Loucy (cell line): ENCODE data around the gene KLF15.

ENCODE experiments used
- H2AFZ ChIP-seq: fragments of 200-600 bp; sonication (generic); 2 replicates; pipeline ENCODE4 v1.6.0; 2016; ENCODE audit warnings: antibody characterized with exemption, mild to moderate bottlenecking, low read length, moderate library complexity
- H3F3A ChIP-seq: fragments of 200-600 bp; 2 replicates; pipeline ENCODE4 v1.6.0; 2016; ENCODE audit warnings: antibody characterized with exemption, low read depth, mild to moderate bottlenecking
- H3K27me3 ChIP-seq: fragments of 200-600 bp; sonication (generic); 2 replicates; pipeline ENCODE4 v1.6.1; 2014; ENCODE audit warnings: low read length, mild to moderate bottlenecking; ENCODE audit not compliant: insufficient read depth, poor library complexity, severe bottlenecking
- H3K36me3 ChIP-seq: fragments of 200-600 bp; sonication (generic); 2 replicates; pipeline ENCODE4 v1.6.1; 2016; ENCODE audit warnings: low read length; ENCODE audit not compliant: insufficient read depth
- H3K4me1 ChIP-seq: fragments of 200-600 bp; sonication (generic); 2 replicates; pipeline ENCODE4 v1.5.1; 2014; ENCODE audit warnings: low read length, mild to moderate bottlenecking; ENCODE audit not compliant: insufficient read depth, poor library complexity, severe bottlenecking
- H3K4me2 ChIP-seq: fragments of 200-600 bp; sonication (generic); 2 replicates; pipeline ENCODE4 v1.6.0; 2014; ENCODE audit warnings: antibody characterized with exemption, low read length, low read depth, mild to moderate bottlenecking; ENCODE audit not compliant: poor library complexity, severe bottlenecking
- H3K4me3 ChIP-seq: fragments of 200-600 bp; sonication (generic); 2 replicates; pipeline ENCODE4 v1.5.1; 2014; ENCODE audit warnings: low read length, mild to moderate bottlenecking, mixed read lengths; ENCODE audit not compliant: poor library complexity, severe bottlenecking
- H3K79me2 ChIP-seq: fragments of 200-600 bp; sonication (generic); 2 replicates; pipeline ENCODE4 v1.6.1; 2014; ENCODE audit warnings: low read length; ENCODE audit not compliant: insufficient read depth
- H3K9ac ChIP-seq: fragments of 200-600 bp; sonication (generic); 2 replicates; pipeline ENCODE4 v1.6.0; 2014; ENCODE audit warnings: mild to moderate bottlenecking, low read depth, low read length, moderate library complexity; ENCODE audit not compliant: poor library complexity, severe bottlenecking
- H3K9me2 ChIP-seq: fragments of 200-600 bp; sonication (generic); replicated peaks from 2 replicates; pipeline ENCODE4 v1.6.1; 2016; ENCODE audit warnings: low read depth, low read length, mixed read lengths
- H3K9me3 ChIP-seq: fragments of 200-600 bp; sonication (generic); 2 replicates; pipeline ENCODE4 v1.6.1; 2014; ENCODE audit warnings: mild to moderate bottlenecking, antibody characterized with exemption, low read length, low read depth; ENCODE audit not compliant: insufficient read depth
- H4K20me1 ChIP-seq: fragments of 200-600 bp; sonication (generic); 2 replicates; pipeline ENCODE4 v1.6.0; 2014; ENCODE audit warnings: antibody characterized with exemption, low read length, mild to moderate bottlenecking; ENCODE audit not compliant: insufficient read depth, poor library complexity, severe bottlenecking
- CTCF ChIP-seq: fragments of 200-600 bp; sonication (generic); conservative IDR thresholded peaks from 2 replicates; pipeline ENCODE4 v1.5.1; 2014; ENCODE audit warnings: mild to moderate bottlenecking, antibody characterized with exemption, low read length
- EZH2phosphoT487 ChIP-seq: fragments of 200-600 bp; IDR thresholded peaks from 2 replicates; pipeline ENCODE4 v1.6.1; 2018; ENCODE audit warnings: antibody characterized with exemption, mild to moderate bottlenecking, moderate library complexity, borderline replicate concordance

Gene KLF15

GRCh38 chr3:126396536-126396935 lies 39.3 kb upstream of the KLF15 start:
- no peaks in the 10 kb centered on the region for H3K9me3 ChIP-seq
- H2AFZ ChIP-seq: no peak overlapping the region
- no peaks in the 10 kb centered on the region for H3F3A ChIP-seq
- no peaks in the 10 kb centered on the region for H3K4me1 ChIP-seq
- no peaks in the 10 kb centered on the region for H4K20me1 ChIP-seq
- no peak for TF ChIP-seq CTCF
- TF ChIP-seq EZH2phosphoT487: no peak
- H3K27me3 ChIP-seq: no peaks in the 10 kb centered on the region
- no peaks in the 10 kb centered on the region for H3K9me2 ChIP-seq
- H3K36me3 ChIP-seq: no peaks in the 10 kb centered on the region
- no peak overlapping the region for H3K9ac ChIP-seq
- no peaks in the 10 kb centered on the region for H3K79me2 ChIP-seq
- H3K4me2 ChIP-seq: no peak overlapping the region
- H3K4me3 ChIP-seq: no peak overlapping the region

GRCh38 chr3:126395846-126396513 lies 38.8 kb upstream of the KLF15 start:
- Histone ChIP-seq H3K27me3 (no peaks in the 10 kb centered on the region), H3K4me3 (no peak overlapping the region), H3F3A (no peaks in the 10 kb centered on the region), H2AFZ (no peak overlapping the region), H3K9me3 (no peaks in the 10 kb centered on the region), H3K9me2 (no peaks in the 10 kb centered on the region), H3K36me3 (no peaks in the 10 kb centered on the region), H3K4me1 (peaks cover under 1% of the 10 kb centered on the region), H3K79me2 (no peaks in the 10 kb centered on the region), H4K20me1 (no peaks in the 10 kb centered on the region), H3K9ac (no peak overlapping the region), H3K4me2 (no peak overlapping the region)
- no peak for TF ChIP-seq CTCF
- TF ChIP-seq EZH2phosphoT487: no peak

- H3K4me3 ChIP-seq: no peak overlapping the region
- no peaks in the 10 kb centered on the region for H3K36me3 ChIP-seq
- no peaks in the 10 kb centered on the region for H3K9me3 ChIP-seq
These were observed 37.7 kb upstream of the KLF15 start for GRCh38 chr3:126394977-126395321.

More at GRCh38 chr3:126394977-126395321, 37.7 kb upstream of the KLF15 start:
- Histone ChIP-seq H3K9ac (no peak overlapping the region), H2AFZ (no peak overlapping the region), H3K9me2 (no peaks in the 10 kb centered on the region), H4K20me1 (no peaks in the 10 kb centered on the region), H3K4me1 (peaks cover 5% of the 10 kb centered on the region), H3F3A (no peaks in the 10 kb centered on the region), H3K27me3 (no peaks in the 10 kb centered on the region), H3K4me2 (no peak overlapping the region), H3K79me2 (no peaks in the 10 kb centered on the region)
- TF ChIP-seq EZH2phosphoT487 (no peak), CTCF (no peak)
